ENCODE measurements around the gene TMEM255B. TPM values are rescaled to one million over a fixed set of nuclear protein-coding genes. Genes with fewer than 3 reads are reported as not detected.

Gene TMEM255B
- total RNA-seq, 2 experiments from 2014 or later, result 1.7 to 1.8 TPM

GRCh38 chr13:113732176-113732960, 26.7 kb upstream of the TMEM255B start:
- Mint-ChIP-seq H3K27ac (no peak overlapping the region), H3K4me3 (no peak overlapping the region), H3K9me3 (peaks cover under 1% of the 10 kb centered on the region), H3K4me1 (ENCODE audit: low read depth) (no peaks in the 10 kb centered on the region), H3K27me3 (peaks cover 6% of the 10 kb centered on the region), H3K36me3 (ENCODE audit: low read depth) (no peaks in the 10 kb centered on the region)
- no peak for TF ChIP-seq CTCF (IDR thresholded peaks at IDR 0.05)
- DNase-seq (no peak), ATAC-seq (no peak)
- POLR2A ChIA-PET, result no interaction called here
- intact Hi-C loops (cut with micrococcal nuclease), result no loop called here
- CTCF ChIA-PET, result no interaction called here

GRCh38 chr13:113732961-113733950, 25.8 kb upstream of the TMEM255B start:
- H3K9me3 Mint-ChIP-seq, result no peaks in the 10 kb centered on the region
- H3K36me3 Mint-ChIP-seq (ENCODE audit: low read depth), result no peaks in the 10 kb centered on the region
- POLR2A ChIA-PET, result no interaction called here
- H3K27me3 Mint-ChIP-seq, result peaks cover 6% of the 10 kb centered on the region
- intact Hi-C loops (cut with micrococcal nuclease), result no loop called here
- H3K4me3 Mint-ChIP-seq, result no peak overlapping the region
- no peak for ATAC-seq
- H3K4me1 Mint-ChIP-seq (ENCODE audit: low read depth), result no peaks in the 10 kb centered on the region
- CTCF ChIA-PET, result no interaction called here
- no peak for TF ChIP-seq CTCF (IDR thresholded peaks at IDR 0.05)
- no peak for DNase-seq
- H3K27ac Mint-ChIP-seq, result no peak overlapping the region

GRCh38 chr13:113734099-113734825, 24.8 kb upstream of the TMEM255B start:
- Mint-ChIP-seq H3K27ac (no peak overlapping the region), H3K4me1 (ENCODE audit: low read depth) (no peaks in the 10 kb centered on the region), H3K36me3 (ENCODE audit: low read depth) (no peaks in the 10 kb centered on the region), H3K4me3 (no peak overlapping the region), H3K27me3 (peaks cover 4% of the 10 kb centered on the region), H3K9me3 (no peaks in the 10 kb centered on the region)
- ATAC-seq (no peak), DNase-seq (no peak)
- no peak for TF ChIP-seq CTCF (IDR thresholded peaks at IDR 0.05)
- ChIA-PET POLR2A (interaction anchor here (0.6 kb wide), 1 partner anchor 118 kb away, joined by 3 read pairs; no protein-coding TSS in a partner anchor), CTCF (no interaction called here)
- intact Hi-C loops (cut with micrococcal nuclease), result no loop called here

- DNase-seq (no peak), ATAC-seq (no peak)
- no peak for TF ChIP-seq CTCF (IDR thresholded peaks at IDR 0.05)
- intact Hi-C loops (cut with micrococcal nuclease), result no loop called here
- Mint-ChIP-seq H3K27me3 (peaks cover 4% of the 10 kb centered on the region), H3K36me3 (ENCODE audit: low read depth) (no peaks in the 10 kb centered on the region), H3K9me3 (no peaks in the 10 kb centered on the region), H3K27ac (no peak overlapping the region), H3K4me1 (ENCODE audit: low read depth) (no peaks in the 10 kb centered on the region), H3K4me3 (no peak overlapping the region)
- ChIA-PET POLR2A (interaction anchor here (0.6 kb wide), 1 partner anchor 117 kb away, joined by 3 read pairs; no protein-coding TSS in a partner anchor), CTCF (no interaction called here)
Observed at GRCh38 chr13:113734826-113735125, 24.2 kb upstream of the TMEM255B start.
